Measurements from ENCODE around the gene KPNA4.

DNA sequence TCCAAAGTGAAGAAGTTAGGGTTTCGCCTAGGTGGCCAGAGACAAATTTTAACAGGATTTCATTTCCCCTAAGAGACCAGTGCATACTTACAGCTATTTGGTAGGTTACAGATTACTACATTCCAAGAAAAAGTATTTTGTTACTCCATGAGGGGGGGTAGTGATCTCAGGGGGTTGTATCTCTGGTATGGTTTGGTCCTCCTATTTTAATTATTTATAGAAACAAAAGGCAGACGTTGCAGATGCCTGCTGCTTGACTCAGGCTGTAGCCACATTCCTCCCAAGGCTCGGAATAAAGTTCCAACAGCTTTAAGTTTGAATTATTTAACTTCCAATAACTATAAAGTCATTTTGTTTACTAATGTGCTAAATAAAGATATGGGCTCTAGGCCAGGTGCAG lies 114.5 kb downstream of the KPNA4 start:
- TF ChIP-seq TOX (CRISPR knock-in tag; IDR thresholded peaks at IDR 0.05; ENCODE audit: borderline replicate concordance) (no peak), PPARA (CRISPR knock-in tag; IDR thresholded peaks at IDR 0.05; ENCODE audit: borderline replicate concordance) (no peak), ZFP3 (CRISPR knock-in tag; IDR thresholded peaks at IDR 0.05) (no peak)
- TF ChIP-seq, protein P1, sequence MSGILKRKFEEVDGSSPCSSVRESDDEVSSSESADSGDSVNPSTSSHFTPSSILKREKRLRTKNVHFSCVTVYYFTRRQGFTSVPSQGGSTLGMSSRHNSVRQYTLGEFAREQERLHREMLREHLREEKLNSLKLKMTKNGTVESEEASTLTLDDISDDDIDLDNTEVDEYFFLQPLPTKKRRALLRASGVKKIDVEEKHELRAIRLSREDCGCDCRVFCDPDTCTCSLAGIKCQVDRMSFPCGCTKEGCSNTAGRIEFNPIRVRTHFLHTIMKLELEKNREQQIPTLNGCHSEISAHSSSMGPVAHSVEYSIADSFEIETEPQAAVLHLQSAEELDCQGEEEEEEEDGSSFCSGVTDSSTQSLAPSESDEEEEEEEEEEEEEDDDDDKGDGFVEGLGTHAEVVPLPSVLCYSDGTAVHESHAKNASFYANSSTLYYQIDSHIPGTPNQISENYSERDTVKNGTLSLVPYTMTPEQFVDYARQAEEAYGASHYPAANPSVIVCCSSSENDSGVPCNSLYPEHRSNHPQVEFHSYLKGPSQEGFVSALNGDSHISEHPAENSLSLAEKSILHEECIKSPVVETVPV (CRISPR knock-in tag; IDR thresholded peaks at IDR 0.05), result no peak

All from SK-N-SH treated with all-trans-retinoic acid at 6 μM for 48 hours (cell line).